Forelimb muscle (tissue), 1 donor: Measurements from ENCODE around the gene ERFE. TPM values are rescaled to one million over a fixed set of nuclear protein-coding genes. Genes with fewer than 3 reads are reported as not detected.

Source experiments
- DNase-seq: peaks from one replicate; pipeline ENCODE4 v3.0.0-alpha.2; 2013; ENCODE audit warnings: low read depth
- polyA plus RNA-seq: library from polyadenylated mRNA; unstranded; fragments of 120-200 nt; gene quantifications from one replicate; pipeline ENCODE4 v1.2.1, GENCODE V29; 2013; ENCODE audit not compliant: insufficient read length

The ERFE gene
- polyA plus RNA-seq, 1 donor, result 11.2 TPM

DNA sequence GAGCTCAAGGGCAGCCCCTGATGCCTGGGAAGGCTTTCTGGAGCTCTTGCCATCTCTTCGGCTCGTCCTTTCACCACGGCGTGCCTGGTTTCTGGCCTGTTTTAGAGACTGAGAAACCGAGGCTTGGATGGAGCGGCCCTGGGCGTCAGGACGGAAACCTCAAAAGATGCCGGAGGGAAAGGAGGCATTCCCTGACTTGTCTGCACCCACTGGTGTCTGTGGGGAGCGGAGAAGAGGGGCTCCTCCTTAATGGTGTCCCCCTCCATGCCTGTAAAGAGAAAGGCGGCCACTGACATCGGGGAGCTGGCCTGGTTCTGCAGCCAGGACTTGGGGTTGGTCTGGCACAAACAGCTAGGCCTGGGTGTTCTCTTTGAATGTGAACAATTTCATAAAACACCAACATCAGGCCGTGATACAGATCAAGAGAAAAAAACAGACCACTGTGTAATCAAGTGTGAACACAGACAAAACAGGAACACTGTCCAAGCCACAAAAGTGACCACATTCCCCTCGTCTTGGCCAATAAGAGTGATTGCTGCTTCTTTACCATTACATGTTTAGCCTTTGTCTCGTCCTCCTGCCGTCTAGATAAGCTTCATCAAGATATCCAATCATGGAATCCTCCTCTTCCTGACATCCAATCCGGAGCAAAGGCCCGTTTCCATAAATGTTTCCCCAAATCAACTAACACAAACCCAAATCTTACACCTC is 45.4 kb downstream of the ERFE start:
- no peak for DNase-seq

DNA sequence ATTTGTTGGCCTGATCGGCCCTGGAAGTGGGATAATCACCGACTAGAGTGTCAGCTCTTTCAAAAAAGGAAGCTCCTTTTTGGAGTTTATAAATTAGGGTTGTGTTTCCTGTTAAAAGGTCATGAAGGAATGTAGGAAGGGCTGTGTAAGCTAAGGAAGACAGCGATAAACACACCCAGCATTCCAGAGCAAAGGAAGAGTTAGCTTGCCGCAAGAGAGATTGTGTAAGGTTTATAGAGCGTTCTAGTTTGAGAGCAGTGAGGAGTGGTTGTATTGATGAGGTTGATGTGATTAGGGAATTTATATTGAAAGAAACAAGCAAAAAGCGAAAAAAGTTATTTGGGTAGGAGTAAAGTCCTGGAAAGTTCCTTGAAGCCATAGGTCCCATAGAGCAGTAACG is 48.2 kb downstream of the ERFE start:
- no peak for DNase-seq

DNA sequence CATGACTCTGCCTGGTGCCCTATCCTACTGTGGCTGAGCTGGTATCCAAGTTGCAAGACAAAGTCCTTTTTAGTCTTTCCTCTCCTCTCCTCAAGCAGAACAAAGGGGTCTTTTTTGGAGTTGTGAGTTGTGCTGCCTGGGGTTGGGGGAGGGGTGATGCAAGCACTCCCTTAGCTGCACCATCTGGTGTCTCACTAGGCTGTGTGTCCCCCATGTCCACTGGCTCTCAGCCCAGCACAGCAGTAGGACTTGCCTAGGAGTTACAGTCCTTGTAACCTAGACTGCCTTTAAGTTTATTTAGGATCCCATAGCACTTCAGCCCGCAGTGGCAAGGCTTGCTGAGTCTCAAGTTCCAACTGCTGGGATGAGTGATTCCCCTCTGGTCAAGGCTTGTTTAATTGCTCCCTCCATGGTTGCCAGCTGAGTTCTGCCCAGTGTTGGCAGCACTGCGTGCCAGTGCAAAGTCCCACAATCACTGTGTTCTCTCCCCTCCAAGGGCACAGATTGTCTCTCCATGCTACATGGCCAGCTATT is 57.9 kb downstream of the ERFE start:
- no peak for DNase-seq

Other genes with a start within 250 kb of the ERFE start
- gene UBE2F, start 192.0 kb upstream of the ERFE start, polyA plus RNA-seq, result 37.4 TPM
- gene SCLY, start 98.0 kb upstream of the ERFE start, polyA plus RNA-seq, result 8.0 TPM
- gene ESPNL, start 58.6 kb upstream of the ERFE start, polyA plus RNA-seq, result 2.6 TPM
- gene KLHL30, start 20.3 kb upstream of the ERFE start, polyA plus RNA-seq, result 20.7 TPM
- 35.1 TPM for gene ILKAP, start 44.7 kb downstream of the ERFE start, polyA plus RNA-seq
- 19.5 TPM for gene HES6, start 81.1 kb downstream of the ERFE start, polyA plus RNA-seq
- 4.1 TPM for gene PER2, start 129.6 kb downstream of the ERFE start, polyA plus RNA-seq
- 6.1 TPM for gene TRAF3IP1, start 161.5 kb downstream of the ERFE start, polyA plus RNA-seq